Spleen (tissue), 11 donors: Measurements from ENCODE around the gene FBXO17. TPM values are rescaled to one million over a fixed set of nuclear protein-coding genes. Genes with fewer than 3 reads are reported as not detected.

Experiments
- DNase-seq: peaks from one replicate; pipeline ENCODE4 v3.0.0-alpha.2; 2020
- H3K27ac ChIP-seq, 8 donors: fragments of 200-600 bp; sonication (generic) in 7 of 8; 1 replicate in 4 of 8; 2 replicates in 4 of 8; pipeline versions ENCODE4 v1.5.0 to v1.8.0; 2016 to 2021; ENCODE audit warnings: inconsistent platforms in 4 of 8, mild to moderate bottlenecking in 4 of 8, moderate library complexity in 1 of 8
- H3K27me3 ChIP-seq, 7 donors: fragments of 200-600 bp; sonication (generic) in 6 of 7; replicated peaks in 1 of 7; 1 replicate in 4 of 7; 2 replicates in 3 of 7; pipeline versions ENCODE4 v1.5.0 to v1.8.0; 2016 to 2021; ENCODE audit warnings: inconsistent platforms in 3 of 7, mild to moderate bottlenecking in 1 of 7
- H3K36me3 ChIP-seq, 6 donors: fragments of 200-600 bp; sonication (generic) in 5 of 6; 1 replicate in 4 of 6; 2 replicates in 2 of 6; pipeline versions ENCODE4 v1.5.0 to v1.8.0; 2016 to 2021; ENCODE audit warnings: inconsistent platforms in 2 of 6
- H3K4me1 ChIP-seq, 6 donors: fragments of 200-600 bp; sonication (generic) in 5 of 6; 1 replicate in 3 of 6; 2 replicates in 3 of 6; pipeline versions ENCODE4 v1.5.0 to v1.8.0; 2016 to 2021; ENCODE audit warnings: inconsistent platforms in 3 of 6
- H3K4me3 ChIP-seq, 8 donors: fragments of 200-600 bp; sonication (generic) in 7 of 8; 1 replicate in 4 of 8; 2 replicates in 4 of 8; pipeline versions ENCODE4 v1.5.0 to v1.8.0; 2016 to 2021; ENCODE audit warnings: inconsistent platforms in 4 of 8, mild to moderate bottlenecking in 4 of 8, moderate library complexity in 2 of 8
- H3K9me3 ChIP-seq, 8 donors: fragments of 200-600 bp; sonication (generic) in 7 of 8; 1 replicate in 4 of 8; 2 replicates in 4 of 8; pipeline versions ENCODE4 v1.5.0 to v1.8.0; 2016 to 2021; ENCODE audit warnings: inconsistent platforms in 4 of 8
- POLR2A ChIP-seq, 3 donors: fragments of 450-650 bp; IDR thresholded peaks; one replicate each; pipeline ENCODE4 v1.5.1; 2017; ENCODE audit warnings: antibody characterized with exemption in 3 of 3, mild to moderate bottlenecking in 1 of 3
- POLR2AphosphoS5 ChIP-seq, 3 donors: sonication (generic); formaldehyde crosslinking; IDR thresholded peaks; one replicate each; pipeline ENCODE4 v1.5.1; 2017; ENCODE audit warnings: antibody characterized with exemption in 3 of 3
- WGBS, 5 donors: extraction: QIAGEN DNeasy Blood & Tissue Kit in 3 of 5; methylation state at CpG; one replicate each; pipeline versions ENCODE4 v1.1.5 to v1.1.7; 2013 to 2018; 5-methylcytosine and 5-hydroxymethylcytosine counted together
- intact Hi-C: fragments of 100-400 bp; cut with DNase I; formaldehyde crosslinking; loops from one replicate; pipeline ENCODE4 v1.15.0; 2023; ENCODE audit warnings: low total_unique reads
- polyA plus RNA-seq, 3 donors: library from polyadenylated mRNA; stranded (reverse); fragments of 200-250 nt; gene quantifications; one replicate each; pipeline ENCODE4 v1.2.1, GENCODE V29; 2013
- total RNA-seq, 7 donors: library from RNA; depleted of rRNA in 3 of 7; stranded (reverse); fragments of >200 nt in 3 of 7; fragmentation: NEBNext Ultra II Directional in 4 of 7; extraction: Animal tissue kit (Norgen Biotek cat#: 25700) in 4 of 7; gene quantifications; one replicate each; pipeline versions ENCODE4 v1.1.0 to v1.2.1, GENCODE V29; 2016 to 2021
- TF ChIP-seq, protein P1 (sequence below), 11 experiments: fragments of 200-600 bp in 7 of 11; fragments of 450-650 bp in 4 of 11; sonication (generic) in 4 of 11; IDR thresholded peaks in 8 of 11; conservative IDR thresholded peaks in 3 of 11; 1 replicate in 7 of 11; 2 replicates in 4 of 11; pipeline versions ENCODE4 v1.4.0 to v1.8.0; 2016 to 2021; ENCODE audit warnings: antibody characterized with exemption in 11 of 11, inconsistent platforms in 4 of 11, mild to moderate bottlenecking in 1 of 11
- donor health status: healthy with polysubstance abuse.
- donor health status: DM: no; HTN: no; CAD: no; lungs with moderate emphysema.
- donor health status: DM: no; HTN: no; CAD: no.
- donor health status: Bipolar disorder and iron deficiency.
- donor health status: healthy.
- donor health status: DM: no; HTN: no; CAD: no.
- donor health status: DM: yes; HTN: yes; CAD: no.

The FBXO17 gene
- total and polyA plus RNA-seq, 10 donors, result 0.91 to 7.7 (median 4.9) TPM

DNA sequence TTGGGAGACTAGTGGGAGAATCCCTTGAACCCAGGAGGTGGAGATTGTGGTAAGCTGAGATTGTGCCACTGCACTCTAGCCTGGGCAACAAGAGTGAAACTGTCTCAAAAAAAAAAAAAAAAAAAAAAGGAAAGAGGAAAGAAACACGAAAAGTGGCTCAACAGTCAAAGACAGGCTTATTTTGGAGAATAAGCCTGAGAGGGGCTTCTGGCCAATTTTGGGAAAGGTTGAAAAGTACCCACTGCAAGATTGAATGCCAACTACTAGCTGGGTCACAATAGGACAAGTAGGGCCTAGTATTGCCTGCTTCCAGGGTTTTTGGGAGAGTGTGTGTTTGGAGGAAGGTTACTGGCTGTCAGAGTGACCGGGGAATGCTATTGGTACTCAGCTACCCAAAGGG is 17.2 kb downstream of the FBXO17 start:
- Histone ChIP-seq H3K27me3 (peaks cover 0 to 18% (median 0%) of the 10 kb centered on the region in 7 donors), H3K4me1 (peaks cover 0 to 8% (median 5%) of the 10 kb centered on the region in 6 donors), H3K9me3 (no peaks in the 10 kb centered on the region), H3K4me3 (no peak overlapping the region), H3K36me3 (no peaks in the 10 kb centered on the region), H3K27ac (no peak overlapping the region)
- no peak for DNase-seq
- 81 to 89% (median 85%) methylated on average over 2 of the region's 2 CpGs for WGBS, 5 donors
- intact Hi-C loops, result no loop called here
- no peak for TF ChIP-seq POLR2AphosphoS5 (IDR thresholded peaks at IDR 0.05)
- TF ChIP-seq, protein P1, sequence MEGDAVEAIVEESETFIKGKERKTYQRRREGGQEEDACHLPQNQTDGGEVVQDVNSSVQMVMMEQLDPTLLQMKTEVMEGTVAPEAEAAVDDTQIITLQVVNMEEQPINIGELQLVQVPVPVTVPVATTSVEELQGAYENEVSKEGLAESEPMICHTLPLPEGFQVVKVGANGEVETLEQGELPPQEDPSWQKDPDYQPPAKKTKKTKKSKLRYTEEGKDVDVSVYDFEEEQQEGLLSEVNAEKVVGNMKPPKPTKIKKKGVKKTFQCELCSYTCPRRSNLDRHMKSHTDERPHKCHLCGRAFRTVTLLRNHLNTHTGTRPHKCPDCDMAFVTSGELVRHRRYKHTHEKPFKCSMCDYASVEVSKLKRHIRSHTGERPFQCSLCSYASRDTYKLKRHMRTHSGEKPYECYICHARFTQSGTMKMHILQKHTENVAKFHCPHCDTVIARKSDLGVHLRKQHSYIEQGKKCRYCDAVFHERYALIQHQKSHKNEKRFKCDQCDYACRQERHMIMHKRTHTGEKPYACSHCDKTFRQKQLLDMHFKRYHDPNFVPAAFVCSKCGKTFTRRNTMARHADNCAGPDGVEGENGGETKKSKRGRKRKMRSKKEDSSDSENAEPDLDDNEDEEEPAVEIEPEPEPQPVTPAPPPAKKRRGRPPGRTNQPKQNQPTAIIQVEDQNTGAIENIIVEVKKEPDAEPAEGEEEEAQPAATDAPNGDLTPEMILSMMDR (IDR thresholded peaks at IDR 0.05 in 8 of 11, conservative IDR thresholded peaks at IDR 0.05 in 3 of 11), result no peak
- TF ChIP-seq POLR2A (IDR thresholded peaks at IDR 0.05), result no peak

DNA sequence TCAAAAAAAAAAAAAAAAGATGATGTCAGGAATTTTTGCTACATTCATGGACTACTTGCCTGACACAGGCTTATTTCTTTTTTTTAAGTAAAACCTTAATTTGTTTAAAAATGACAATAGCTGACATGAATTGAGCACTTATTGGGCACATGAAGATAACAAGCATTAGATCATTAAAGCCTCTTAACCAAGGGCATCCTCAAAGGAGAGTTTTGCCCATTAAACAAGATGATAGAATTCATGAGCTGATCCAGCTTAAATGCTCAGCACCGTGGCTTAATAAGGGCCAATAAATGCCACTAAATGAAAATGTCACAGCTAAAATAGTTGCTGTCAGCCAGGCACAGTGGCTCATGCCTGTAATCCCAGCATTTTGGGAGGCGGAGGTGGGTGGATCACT is 19.3 kb downstream of the FBXO17 start:
- Histone ChIP-seq H3K27ac (no peak overlapping the region), H3K9me3 (no peaks in the 10 kb centered on the region), H3K4me1 (no peaks in the 10 kb centered on the region), H3K36me3 (no peaks in the 10 kb centered on the region), H3K4me3 (no peak overlapping the region), H3K27me3 (peaks cover 0 to 35% (median 0%) of the 10 kb centered on the region in 7 donors)
- 83 to 95% (median 87%) methylated on average over 2 of the region's 2 CpGs for WGBS, 5 donors
- TF ChIP-seq, protein P1 (IDR thresholded peaks at IDR 0.05 in 8 of 11, conservative IDR thresholded peaks at IDR 0.05 in 3 of 11), result no peak
- TF ChIP-seq POLR2AphosphoS5 (IDR thresholded peaks at IDR 0.05) (no peak), POLR2A (IDR thresholded peaks at IDR 0.05) (no peak)
- no peak for DNase-seq
- intact Hi-C loops, result no loop called here

DNA sequence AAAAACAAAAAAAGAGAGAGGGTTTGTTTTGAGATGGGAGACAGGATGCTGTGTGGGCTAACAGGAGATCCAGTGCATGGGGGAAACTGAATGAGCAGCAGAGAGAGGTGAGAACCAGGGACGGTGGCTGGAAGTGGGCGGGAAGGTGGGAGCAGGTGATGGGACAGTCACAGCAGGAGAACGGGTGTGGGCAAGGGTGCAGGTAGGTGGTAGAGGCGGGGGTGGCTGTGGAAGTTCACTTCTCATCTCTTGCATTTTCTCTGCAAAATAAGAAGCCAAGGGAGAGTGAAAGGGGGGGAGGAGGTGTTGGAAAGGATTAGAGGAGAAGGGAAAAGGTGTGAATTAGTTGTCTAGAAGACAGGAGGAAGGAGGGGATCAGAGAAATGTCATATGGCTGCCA is 21.9 kb downstream of the FBXO17 start:
- DNase-seq, result peak; percentile 48
- Histone ChIP-seq H3K4me3 (no peak overlapping the region), H3K9me3 (no peaks in the 10 kb centered on the region), H3K27me3 (peaks cover 0 to 61% (median 10%) of the 10 kb centered on the region in 7 donors), H3K27ac (no peak overlapping the region), H3K4me1 (peaks cover 8 to 15% (median 11%) of the 10 kb centered on the region in 6 donors), H3K36me3 (no peaks in the 10 kb centered on the region)
- 61 to 77% (median 67%) methylated on average over 4 of the region's 4 CpGs for WGBS, 5 donors
- intact Hi-C loops, result no loop called here
- TF ChIP-seq POLR2A (IDR thresholded peaks at IDR 0.05), result no peak
- TF ChIP-seq, protein P1 (IDR thresholded peaks at IDR 0.05 in 8 of 11, conservative IDR thresholded peaks at IDR 0.05 in 3 of 11), result no peak
- no peak for TF ChIP-seq POLR2AphosphoS5 (IDR thresholded peaks at IDR 0.05)

DNA sequence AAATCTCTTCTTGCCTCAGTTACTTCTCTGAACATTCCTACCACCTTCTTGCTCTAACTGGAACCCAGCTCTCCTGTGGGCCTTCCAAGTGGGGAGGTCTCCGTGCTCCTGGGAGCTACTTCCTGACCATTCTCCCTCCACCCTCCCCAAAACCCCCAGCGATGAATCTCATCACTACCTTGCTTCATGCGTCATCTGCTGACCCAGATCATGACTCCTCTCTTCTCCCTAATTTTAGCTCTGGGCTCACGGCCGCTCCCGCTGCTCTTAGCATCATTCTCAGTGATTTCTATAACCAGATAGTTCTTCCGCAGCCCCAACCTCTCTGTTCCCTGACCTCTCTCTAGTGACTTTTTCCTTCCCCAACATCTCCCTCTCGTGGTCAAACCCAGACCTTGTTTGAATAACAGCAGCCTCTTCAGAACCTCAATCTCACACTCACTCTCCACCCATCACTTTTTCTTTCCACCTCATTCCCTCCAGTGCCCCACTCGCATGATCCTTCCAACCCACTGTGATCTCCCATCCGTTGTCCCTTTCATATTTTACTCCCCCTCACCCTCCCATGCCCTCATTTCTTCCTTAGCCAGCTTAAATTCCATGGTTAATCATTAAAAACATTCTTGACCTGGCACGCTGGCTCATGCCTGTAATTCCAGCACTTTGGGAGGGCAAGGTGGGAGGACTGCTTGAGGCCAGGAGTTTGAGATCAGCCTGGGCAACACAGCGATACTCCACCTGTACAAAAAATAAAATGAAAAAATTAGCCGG is 23.0 kb downstream of the FBXO17 start:
- peaks cover 0 to 61% (median 10%) of the 10 kb centered on the region in 7 donors for H3K27me3 ChIP-seq
- H3K9me3 ChIP-seq, result no peaks in the 10 kb centered on the region
- DNase-seq, result peak; percentile 18
- intact Hi-C loops, result no loop called here
- peaks cover 8 to 15% (median 11%) of the 10 kb centered on the region in 6 donors for H3K4me1 ChIP-seq
- WGBS, 5 donors, result 53 to 70% (median 59%) methylated on average over 13 of the region's 13 CpGs
- TF ChIP-seq, protein P1 (IDR thresholded peaks at IDR 0.05 in 8 of 11, conservative IDR thresholded peaks at IDR 0.05 in 3 of 11), result peak in 9 of 11 experiments; percentile 24 to 66 (median 42)
- TF ChIP-seq POLR2A (IDR thresholded peaks at IDR 0.05), result no peak
- H3K4me3 ChIP-seq, result no peak overlapping the region
- H3K27ac ChIP-seq, result no peak overlapping the region
- H3K36me3 ChIP-seq, result no peaks in the 10 kb centered on the region
